Fibroblast of lung (primary cell): ENCODE data around the gene CALCOCO1.

Experiments
- EZH2 ChIP-seq: IDR thresholded peaks from 2 replicates; pipeline ENCODE4 v1.5.1; 2012; ENCODE audit warnings: low read length, control low read depth, mild to moderate bottlenecking; ENCODE audit errors: missing control alignments
- TF ChIP-seq, protein P1 (sequence below), 2 donors: IDR thresholded peaks in 1 of 2; conservative IDR thresholded peaks in 1 of 2; 1 replicate in 1 of 2; 2 replicates in 1 of 2; pipeline ENCODE4 v1.5.1; 2011 to 2012; ENCODE audit warnings: low read length in 2 of 2, control low read depth in 1 of 2, inconsistent platforms in 1 of 2, low read depth in 1 of 2, mild to moderate bottlenecking in 1 of 2

GRCh38 chr12:53688134-53688533 is 39.1 kb downstream of the CALCOCO1 start:
- TF ChIP-seq, protein P1, sequence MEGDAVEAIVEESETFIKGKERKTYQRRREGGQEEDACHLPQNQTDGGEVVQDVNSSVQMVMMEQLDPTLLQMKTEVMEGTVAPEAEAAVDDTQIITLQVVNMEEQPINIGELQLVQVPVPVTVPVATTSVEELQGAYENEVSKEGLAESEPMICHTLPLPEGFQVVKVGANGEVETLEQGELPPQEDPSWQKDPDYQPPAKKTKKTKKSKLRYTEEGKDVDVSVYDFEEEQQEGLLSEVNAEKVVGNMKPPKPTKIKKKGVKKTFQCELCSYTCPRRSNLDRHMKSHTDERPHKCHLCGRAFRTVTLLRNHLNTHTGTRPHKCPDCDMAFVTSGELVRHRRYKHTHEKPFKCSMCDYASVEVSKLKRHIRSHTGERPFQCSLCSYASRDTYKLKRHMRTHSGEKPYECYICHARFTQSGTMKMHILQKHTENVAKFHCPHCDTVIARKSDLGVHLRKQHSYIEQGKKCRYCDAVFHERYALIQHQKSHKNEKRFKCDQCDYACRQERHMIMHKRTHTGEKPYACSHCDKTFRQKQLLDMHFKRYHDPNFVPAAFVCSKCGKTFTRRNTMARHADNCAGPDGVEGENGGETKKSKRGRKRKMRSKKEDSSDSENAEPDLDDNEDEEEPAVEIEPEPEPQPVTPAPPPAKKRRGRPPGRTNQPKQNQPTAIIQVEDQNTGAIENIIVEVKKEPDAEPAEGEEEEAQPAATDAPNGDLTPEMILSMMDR (conservative IDR thresholded peaks at IDR 0.05 in 1 of 2, IDR thresholded peaks at IDR 0.05 in 1 of 2; ENCODE audit: low read depth in 1 of 2, low read length in 2 of 2), result no peak
- no peak for TF ChIP-seq EZH2
